Ascending aorta (tissue), 2 donors: ENCODE results near the gene MAP2K4. TPM values are rescaled to one million over a fixed set of nuclear protein-coding genes. Genes with fewer than 3 reads are reported as not detected.
A peak's percentile ranks its signal among the peaks of the same experiment; 100 is the strongest.

Experiments
- DNase-seq, 2 donors: peaks; one replicate each; pipeline ENCODE4 v3.0.0-alpha.2; 2019; ENCODE audit warnings: low spot score in 2 of 2
- H3K27ac ChIP-seq, 2 donors: fragments of 200-600 bp; sonication (generic); one replicate each; pipeline ENCODE4 v1.5.1; 2016 to 2017; ENCODE audit warnings: mild to moderate bottlenecking in 1 of 2
- H3K27me3 ChIP-seq: fragments of 200-600 bp; sonication (generic); one replicate; pipeline ENCODE4 v1.5.1; 2017
- H3K36me3 ChIP-seq, 2 donors: fragments of 200-600 bp; sonication (generic); one replicate each; pipeline ENCODE4 v1.5.1; 2016
- H3K4me1 ChIP-seq, 2 donors: fragments of 200-600 bp; sonication (generic); one replicate each; pipeline ENCODE4 v1.5.1; 2016 to 2017; ENCODE audit warnings: mild to moderate bottlenecking in 1 of 2
- H3K4me3 ChIP-seq, 2 donors: fragments of 200-600 bp; sonication (generic); one replicate each; pipeline ENCODE4 v1.5.1; 2016 to 2017; ENCODE audit warnings: mild to moderate bottlenecking in 1 of 2
- H3K9me3 ChIP-seq, 2 donors: fragments of 200-600 bp; sonication (generic); one replicate each; pipeline ENCODE4 v1.5.1; 2016
- intact Hi-C: fragments of 100-400 bp; cut with DNase I; formaldehyde crosslinking; loops from one replicate; pipeline ENCODE4 v1.15.1; 2023
- total RNA-seq: library from RNA; depleted of rRNA; stranded (reverse); fragments of >200 nt; gene quantifications from one replicate; pipeline ENCODE4 v1.1.0, GENCODE V29; 2016
- TF ChIP-seq, protein P1 (sequence below), 3 experiments: fragments of 200-600 bp in 2 of 3; fragments of 450-650 bp in 1 of 3; sonication (generic) in 2 of 3; IDR thresholded peaks; one replicate each; pipeline ENCODE4 v1.5.1; 2016 to 2019; ENCODE audit warnings: antibody characterized with exemption in 3 of 3, mild to moderate bottlenecking in 1 of 3, moderate library complexity in 1 of 3

Gene MAP2K4
- total RNA-seq, 1 donor from 2014 or later: 54.5 TPM

- no peaks in the 10 kb centered on the region for H3K9me3 ChIP-seq
- TF ChIP-seq, protein P1, sequence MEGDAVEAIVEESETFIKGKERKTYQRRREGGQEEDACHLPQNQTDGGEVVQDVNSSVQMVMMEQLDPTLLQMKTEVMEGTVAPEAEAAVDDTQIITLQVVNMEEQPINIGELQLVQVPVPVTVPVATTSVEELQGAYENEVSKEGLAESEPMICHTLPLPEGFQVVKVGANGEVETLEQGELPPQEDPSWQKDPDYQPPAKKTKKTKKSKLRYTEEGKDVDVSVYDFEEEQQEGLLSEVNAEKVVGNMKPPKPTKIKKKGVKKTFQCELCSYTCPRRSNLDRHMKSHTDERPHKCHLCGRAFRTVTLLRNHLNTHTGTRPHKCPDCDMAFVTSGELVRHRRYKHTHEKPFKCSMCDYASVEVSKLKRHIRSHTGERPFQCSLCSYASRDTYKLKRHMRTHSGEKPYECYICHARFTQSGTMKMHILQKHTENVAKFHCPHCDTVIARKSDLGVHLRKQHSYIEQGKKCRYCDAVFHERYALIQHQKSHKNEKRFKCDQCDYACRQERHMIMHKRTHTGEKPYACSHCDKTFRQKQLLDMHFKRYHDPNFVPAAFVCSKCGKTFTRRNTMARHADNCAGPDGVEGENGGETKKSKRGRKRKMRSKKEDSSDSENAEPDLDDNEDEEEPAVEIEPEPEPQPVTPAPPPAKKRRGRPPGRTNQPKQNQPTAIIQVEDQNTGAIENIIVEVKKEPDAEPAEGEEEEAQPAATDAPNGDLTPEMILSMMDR (IDR thresholded peaks at IDR 0.05): no peak
- peaks cover 5 to 6% of the 10 kb centered on the region in 2 donors for H3K36me3 ChIP-seq
- DNase-seq: peak; percentile 82 to 97
- peak within 1 kb of the TSS; percentile 87 to 88 for H3K27ac ChIP-seq
- intact Hi-C loops: loop anchor here (1.0 kb wide), 2 partner anchors 23 to 1021 kb away; partner anchors contain the start of genes ELAC2 and MAP2K4
- H3K4me1 ChIP-seq: peaks cover 0 to 8% of the 10 kb centered on the region in 2 donors
- H3K27me3 ChIP-seq: no peaks in the 10 kb centered on the region
- peak within 1 kb of the TSS; percentile 71 to 97 for H3K4me3 ChIP-seq
These were observed 23.3 kb upstream of the MAP2K4 start, which contains the start of gene ZNF18 for GRCh38 chr17:11997147-11997971. Gene ZNF18 (minus strand): TSS chr17:11997475. CDS start chr17:11992829, 4,646 bp downstream.

GRCh38 chr17:11997972-11998233 is 22.8 kb upstream of the MAP2K4 start:
- intact Hi-C loops: loop anchor here (1.0 kb wide), 2 partner anchors 22 to 1020 kb away; partner anchors contain the start of genes ELAC2 and MAP2K4

DNA sequence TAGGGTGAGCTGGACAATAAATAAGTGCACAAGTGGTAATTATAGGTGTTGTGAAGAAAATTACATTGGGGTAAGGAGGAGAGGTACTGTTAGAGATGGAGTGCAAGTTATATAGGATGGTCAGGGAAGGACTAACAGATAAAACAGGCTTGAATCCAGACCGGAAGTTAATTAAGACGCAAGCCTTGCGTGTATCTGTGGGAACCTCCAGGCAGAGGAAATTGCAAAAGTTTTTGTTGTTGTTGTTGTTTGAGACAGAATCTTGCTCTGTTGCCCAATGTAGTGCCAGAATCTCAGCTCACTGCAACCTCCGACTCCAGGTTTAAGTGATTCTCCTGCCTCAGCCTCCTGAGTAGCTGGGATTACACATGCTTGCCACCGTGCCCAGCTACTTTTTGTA is 21.0 kb upstream of the MAP2K4 start:
- Histone ChIP-seq H3K27ac (no peak overlapping the region), H3K9me3 (no peaks in the 10 kb centered on the region), H3K27me3 (no peaks in the 10 kb centered on the region), H3K36me3 (no peaks in the 10 kb centered on the region), H3K4me3 (no peak overlapping the region), H3K4me1 (peaks cover 0 to 8% of the 10 kb centered on the region in 2 donors)
- intact Hi-C loops: no loop called here
- DNase-seq: no peak
- TF ChIP-seq, protein P1 (IDR thresholded peaks at IDR 0.05): no peak

More at GRCh38 chr17:11997972-11998233, 22.8 kb upstream of the MAP2K4 start:
- Histone ChIP-seq H3K27me3 (no peaks in the 10 kb centered on the region), H3K4me3 (peak overlapping the region; percentile 71 to 97), H3K9me3 (no peaks in the 10 kb centered on the region), H3K4me1 (peaks cover 0 to 8% of the 10 kb centered on the region in 2 donors), H3K27ac (peak overlapping the region; percentile 78 to 86), H3K36me3 (peaks cover 0 to under 1% of the 10 kb centered on the region in 2 donors)
- TF ChIP-seq, protein P1 (IDR thresholded peaks at IDR 0.05): no peak
- DNase-seq: no peak

DNA sequence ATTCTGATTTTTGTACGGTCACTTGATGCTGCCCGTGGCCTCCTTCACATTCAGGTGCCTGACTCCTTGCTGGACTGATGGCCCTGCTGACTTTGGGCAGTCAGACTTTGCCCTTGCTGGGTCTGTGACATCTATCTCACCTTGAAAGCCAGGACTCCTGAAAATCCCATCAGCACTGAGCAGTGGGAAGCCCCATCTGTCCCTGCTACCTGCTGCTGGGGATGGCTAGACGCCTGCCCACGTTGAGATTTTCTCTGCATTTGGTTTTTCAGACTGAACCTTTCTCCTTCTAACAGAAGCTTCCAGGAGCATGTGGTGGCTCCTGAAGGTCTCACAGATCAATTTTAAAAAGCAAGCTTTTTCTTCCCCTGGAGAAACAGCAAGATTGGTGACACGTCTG is 13.2 kb upstream of the MAP2K4 start:
- Histone ChIP-seq H3K4me1 (no peaks in the 10 kb centered on the region), H3K36me3 (no peaks in the 10 kb centered on the region), H3K27ac (no peak overlapping the region), H3K9me3 (no peaks in the 10 kb centered on the region), H3K4me3 (no peak overlapping the region), H3K27me3 (no peaks in the 10 kb centered on the region)
- TF ChIP-seq, protein P1 (IDR thresholded peaks at IDR 0.05): no peak
- DNase-seq: no peak
- intact Hi-C loops: no loop called here

GRCh38 chr17:12021623-12022140 is 1.0 kb downstream of the MAP2K4 start:
- H3K36me3 ChIP-seq: no peaks in the 10 kb centered on the region
- H3K27me3 ChIP-seq: no peaks in the 10 kb centered on the region
- intact Hi-C loops: loop anchor here (5.0 to 10.0 kb wide), 2 partner anchors 96 to 993 kb away; partner anchors contain the start of gene ELAC2
- peak overlapping the region; percentile 90 to 99 for H3K4me3 ChIP-seq
- no peaks in the 10 kb centered on the region for H3K9me3 ChIP-seq
- peak overlapping the region in 1 of 2 donors; percentile 87 for H3K27ac ChIP-seq
- DNase-seq: no peak
- TF ChIP-seq, protein P1 (IDR thresholded peaks at IDR 0.05): no peak
- peaks cover 10 to 21% of the 10 kb centered on the region in 2 donors for H3K4me1 ChIP-seq
